ENCODE measurements around the gene RIPOR3. TPM values are rescaled to one million over a fixed set of nuclear protein-coding genes. Genes with fewer than 3 reads are reported as not detected.
A peak's percentile ranks its signal among the peaks of the same experiment; 100 is the strongest.

The RIPOR3 gene
- total RNA-seq, 4 donors from 2014 or later = 1.3 to 9.7 (median 3.3) TPM

DNA sequence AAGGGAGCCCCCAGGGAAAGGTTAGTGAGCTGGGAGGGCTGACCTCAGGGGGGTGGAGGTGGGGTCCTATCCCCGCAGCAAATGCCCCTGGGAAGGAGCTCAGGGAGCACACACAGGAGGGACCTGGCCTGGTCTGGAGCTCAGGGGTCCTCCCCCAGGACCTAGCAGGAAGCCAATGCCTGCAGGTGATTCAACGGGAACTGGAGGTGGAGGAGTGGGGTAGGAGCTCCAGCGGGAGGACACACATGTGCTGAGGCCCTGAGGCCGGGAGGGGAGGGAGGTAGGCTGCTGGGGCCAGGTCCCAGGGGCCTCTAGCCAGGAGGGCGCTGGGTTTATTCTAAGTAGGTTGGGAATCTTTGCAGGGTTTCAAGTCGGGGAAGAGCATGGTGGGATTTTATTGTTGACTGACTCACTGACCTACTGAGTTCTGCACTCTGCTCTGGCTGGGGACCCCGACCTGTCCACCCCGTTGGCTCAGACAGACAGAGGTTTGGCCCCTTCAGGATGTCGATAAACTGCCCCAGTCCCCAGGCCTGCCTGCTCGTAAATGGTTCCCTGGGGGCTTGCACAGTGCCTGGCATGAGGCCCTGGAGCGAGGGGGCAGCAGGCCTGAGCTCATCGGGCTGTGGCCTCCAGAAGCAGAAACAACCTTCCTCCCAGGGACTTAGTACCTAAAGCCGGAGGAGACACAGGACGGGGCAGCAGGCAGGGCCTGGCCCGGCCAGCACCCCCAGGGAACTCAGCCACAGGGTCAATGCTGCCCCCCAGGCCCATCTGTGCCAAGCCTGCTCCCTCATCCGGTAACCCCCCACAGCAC, 62.3 kb downstream of the RIPOR3 start:
- WGBS, 2 donors = 55 to 74% methylated on average over 4 to 6 of the region's 16 CpGs
- no peak overlapping the region for H3K27ac ChIP-seq
- no peak for DNase-seq

DNA sequence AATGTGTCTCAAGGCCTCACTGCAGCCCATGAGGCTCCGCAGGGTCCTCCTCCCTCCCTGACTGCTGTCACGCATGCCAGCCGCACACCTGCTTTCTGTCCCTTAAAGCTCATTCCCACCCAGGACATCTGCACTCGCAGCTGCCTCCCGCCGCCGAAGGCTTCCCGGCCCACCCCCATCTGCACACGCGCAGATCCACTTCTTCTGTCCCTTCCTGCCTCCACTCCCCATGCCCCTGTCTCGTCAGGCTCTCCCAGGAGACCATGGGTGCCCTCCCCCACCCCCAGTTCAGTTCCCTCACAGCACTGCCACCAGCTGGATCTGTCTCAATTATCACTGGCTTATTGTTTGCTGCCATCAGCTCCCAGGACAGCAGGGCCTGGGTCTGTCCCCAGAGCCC, 63.0 kb downstream of the RIPOR3 start:
- H3K27ac ChIP-seq = no peak overlapping the region
- intact Hi-C loops (cut with DNase I) = no loop called here
- no peak for TF ChIP-seq POLR2A (IDR thresholded peaks at IDR 0.05)
- TF ChIP-seq, protein P1, sequence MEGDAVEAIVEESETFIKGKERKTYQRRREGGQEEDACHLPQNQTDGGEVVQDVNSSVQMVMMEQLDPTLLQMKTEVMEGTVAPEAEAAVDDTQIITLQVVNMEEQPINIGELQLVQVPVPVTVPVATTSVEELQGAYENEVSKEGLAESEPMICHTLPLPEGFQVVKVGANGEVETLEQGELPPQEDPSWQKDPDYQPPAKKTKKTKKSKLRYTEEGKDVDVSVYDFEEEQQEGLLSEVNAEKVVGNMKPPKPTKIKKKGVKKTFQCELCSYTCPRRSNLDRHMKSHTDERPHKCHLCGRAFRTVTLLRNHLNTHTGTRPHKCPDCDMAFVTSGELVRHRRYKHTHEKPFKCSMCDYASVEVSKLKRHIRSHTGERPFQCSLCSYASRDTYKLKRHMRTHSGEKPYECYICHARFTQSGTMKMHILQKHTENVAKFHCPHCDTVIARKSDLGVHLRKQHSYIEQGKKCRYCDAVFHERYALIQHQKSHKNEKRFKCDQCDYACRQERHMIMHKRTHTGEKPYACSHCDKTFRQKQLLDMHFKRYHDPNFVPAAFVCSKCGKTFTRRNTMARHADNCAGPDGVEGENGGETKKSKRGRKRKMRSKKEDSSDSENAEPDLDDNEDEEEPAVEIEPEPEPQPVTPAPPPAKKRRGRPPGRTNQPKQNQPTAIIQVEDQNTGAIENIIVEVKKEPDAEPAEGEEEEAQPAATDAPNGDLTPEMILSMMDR (IDR thresholded peaks at IDR 0.05) = no peak

More for the DNA sequence above, 62.3 kb downstream of the RIPOR3 start:
- no peaks in the 10 kb centered on the region for H3K27me3 ChIP-seq
- H3K36me3 ChIP-seq = no peaks in the 10 kb centered on the region
- H3K4me1 ChIP-seq = peaks cover 0 to 16% (median 9%) of the 10 kb centered on the region in 3 donors
- no peaks in the 10 kb centered on the region for H3K9me3 ChIP-seq
- no peak overlapping the region for H3K4me3 ChIP-seq
- intact Hi-C loops (cut with DNase I) = no loop called here
- no peak for TF ChIP-seq POLR2A (IDR thresholded peaks at IDR 0.05)
- TF ChIP-seq, protein P1 (IDR thresholded peaks at IDR 0.05) = no peak

DNA sequence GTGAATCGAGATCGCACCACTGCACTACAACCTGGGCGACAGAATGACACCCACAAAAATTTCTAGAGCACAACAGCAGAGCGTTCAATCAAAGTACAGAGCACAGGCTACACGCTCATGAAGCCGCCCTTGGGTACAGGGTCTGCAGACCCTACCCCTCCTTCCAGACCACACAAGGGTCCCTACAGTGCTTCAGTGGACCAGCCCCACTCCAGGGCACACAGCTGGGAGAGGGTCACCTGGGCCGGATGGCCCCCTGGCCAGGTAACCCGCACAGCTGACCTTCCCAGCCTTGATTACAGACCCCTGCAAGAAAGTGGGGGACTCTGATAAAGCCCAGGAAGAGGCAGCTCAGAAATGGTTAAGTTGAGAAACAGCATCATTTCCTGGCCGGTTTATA, 63.6 kb downstream of the RIPOR3 start:
- no peaks in the 10 kb centered on the region for H3K36me3 ChIP-seq
- H3K4me1 ChIP-seq = peaks cover 0 to 16% (median 9%) of the 10 kb centered on the region in 3 donors
- TF ChIP-seq, protein P1 (IDR thresholded peaks at IDR 0.05) = no peak
- no peak for TF ChIP-seq POLR2A (IDR thresholded peaks at IDR 0.05)
- H3K27me3 ChIP-seq = no peaks in the 10 kb centered on the region
- WGBS, 2 donors = 76 to 80% methylated on average over 5 to 7 of the region's 9 CpGs
- no peak for DNase-seq
- H3K9me3 ChIP-seq = no peaks in the 10 kb centered on the region
- no peak overlapping the region for H3K27ac ChIP-seq
- no peak overlapping the region for H3K4me3 ChIP-seq
- intact Hi-C loops (cut with DNase I) = no loop called here

More for the DNA sequence above, 63.0 kb downstream of the RIPOR3 start:
- no peak overlapping the region for H3K4me3 ChIP-seq
- DNase-seq = no peak
- no peaks in the 10 kb centered on the region for H3K9me3 ChIP-seq
- 78 to 79% methylated on average over 10 of the region's 11 CpGs for WGBS, 2 donors
- peaks cover 0 to 16% (median 9%) of the 10 kb centered on the region in 3 donors for H3K4me1 ChIP-seq
- H3K36me3 ChIP-seq = no peaks in the 10 kb centered on the region
- H3K27me3 ChIP-seq = no peaks in the 10 kb centered on the region

DNA sequence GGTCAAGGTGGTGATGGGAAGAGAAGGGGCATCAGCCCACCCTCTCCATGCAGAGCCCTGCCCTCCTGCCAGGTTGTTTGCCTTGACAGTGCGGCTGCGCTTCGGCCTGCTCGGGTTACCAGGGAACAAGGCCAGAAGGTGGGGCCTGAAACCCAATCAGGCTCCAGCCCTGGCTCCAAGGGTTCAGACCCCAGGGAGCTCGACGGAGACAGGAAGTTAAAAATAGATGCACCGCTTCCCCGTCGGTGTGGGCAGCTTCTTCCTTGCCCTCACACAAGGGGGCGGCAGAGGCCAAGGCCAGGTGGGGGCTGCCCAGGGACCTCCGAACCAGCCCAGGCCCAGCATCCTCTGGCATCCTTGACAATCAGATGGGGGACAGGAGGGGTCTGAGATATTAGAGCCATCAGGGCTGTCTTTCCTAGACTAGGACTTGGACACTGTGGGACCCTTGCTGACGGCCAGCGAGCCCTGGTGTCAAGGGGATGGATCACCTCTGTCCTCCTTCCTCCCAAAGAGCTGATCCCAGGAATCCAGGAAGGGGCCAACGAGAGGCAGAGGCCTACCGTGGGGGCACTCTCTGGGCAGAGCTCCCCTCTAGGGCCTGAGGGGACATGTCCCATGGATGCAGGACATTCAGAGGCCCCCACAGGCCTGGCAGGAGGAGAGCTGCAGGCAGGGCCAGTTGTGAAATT, 65.2 kb downstream of the RIPOR3 start:
- no peak for TF ChIP-seq POLR2A (IDR thresholded peaks at IDR 0.05)
- TF ChIP-seq, protein P1 (IDR thresholded peaks at IDR 0.05) = peak in 5 of 6 experiments; percentile 33 to 48 (median 35)
- DNase-seq = no peak
- Histone ChIP-seq H3K27ac (peak overlapping the region in 2 of 4 donors; percentile 17 to 43), H3K27me3 (no peaks in the 10 kb centered on the region), H3K4me3 (no peak overlapping the region), H3K9me3 (peaks cover 0 to 4% (median 3%) of the 10 kb centered on the region in 3 donors), H3K4me1 (peaks cover 0 to 16% (median 9%) of the 10 kb centered on the region in 3 donors), H3K36me3 (no peaks in the 10 kb centered on the region)
- 48 to 60% methylated on average over 4 of the region's 15 CpGs for WGBS, 2 donors
- intact Hi-C loops (cut with DNase I) = no loop called here
